ENCODE data around the gene ARHGAP29. TPM values are rescaled to one million over a fixed set of nuclear protein-coding genes. Genes with fewer than 3 reads are reported as not detected.

The ARHGAP29 gene
- polyA plus RNA-seq, 1 experiment, result 21.5 TPM

DNA sequence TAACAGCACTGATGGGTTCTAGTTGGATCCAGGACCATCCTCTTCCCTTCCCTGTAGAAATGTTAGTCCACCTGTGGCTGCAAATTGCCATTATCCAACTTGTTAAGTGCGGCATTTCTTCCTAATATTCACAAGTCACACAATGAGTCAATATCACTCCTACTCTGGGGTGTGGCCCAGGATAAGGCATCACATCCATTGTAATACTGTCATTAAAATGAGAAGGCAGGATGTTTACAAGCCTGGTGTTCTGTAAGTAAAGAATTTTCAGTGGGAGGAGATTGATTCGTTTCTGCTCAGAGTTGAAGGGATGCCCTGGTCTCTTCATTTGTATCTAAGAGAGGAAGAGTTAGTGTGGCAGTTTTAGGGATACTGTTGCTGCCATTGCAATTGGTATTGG is 18.1 kb upstream of the ARHGAP29 start:
- H3K4me3 ChIP-seq (ENCODE audit: low read depth, low read length), result no peak overlapping the region
- no peak for DNase-seq (ENCODE audit: low read depth)

DNA sequence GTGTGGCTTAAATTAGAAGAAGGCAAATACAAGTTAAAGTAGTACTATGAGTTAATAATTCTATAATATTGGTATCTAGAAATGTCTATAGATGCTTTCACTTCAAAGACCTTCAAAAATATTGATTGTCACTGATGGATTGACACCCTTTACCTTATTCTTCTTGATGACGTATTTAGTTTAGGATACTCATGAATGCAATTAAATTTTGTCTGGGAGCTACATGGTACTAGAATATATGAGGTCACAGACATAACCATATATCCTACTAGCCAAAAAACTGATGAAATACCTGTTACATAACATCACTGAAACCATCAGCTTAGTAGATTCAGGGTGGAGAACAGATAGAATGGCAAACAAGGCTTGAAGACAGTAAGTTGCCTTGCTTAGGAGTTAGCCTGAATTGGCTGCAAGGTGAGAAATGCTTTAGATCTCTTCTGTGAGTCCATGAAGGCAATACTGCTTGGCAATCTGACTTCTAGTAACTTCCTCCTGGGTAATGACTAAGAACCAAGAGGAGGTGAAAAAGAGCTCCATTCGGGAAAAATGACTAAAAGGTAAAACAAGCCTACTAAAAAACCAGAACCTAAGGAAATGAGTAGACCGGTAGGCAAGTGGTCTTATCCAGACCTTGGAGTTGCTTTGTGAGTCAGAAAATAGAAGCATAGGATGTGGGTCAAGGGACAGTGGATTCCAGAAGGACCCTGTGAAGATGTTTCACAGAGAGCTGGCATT is 16.9 kb upstream of the ARHGAP29 start:
- no peak overlapping the region for H3K4me3 ChIP-seq (ENCODE audit: low read depth, low read length)
- DNase-seq (ENCODE audit: low read depth), result no peak
- ChIA-PET CTCF (interaction anchor here (0.6 kb wide), 1 partner anchor 124 kb away, joined by 3 read pairs; no protein-coding TSS in a partner anchor), POLR2A (no interaction called here)
- TF ChIP-seq, protein P1, sequence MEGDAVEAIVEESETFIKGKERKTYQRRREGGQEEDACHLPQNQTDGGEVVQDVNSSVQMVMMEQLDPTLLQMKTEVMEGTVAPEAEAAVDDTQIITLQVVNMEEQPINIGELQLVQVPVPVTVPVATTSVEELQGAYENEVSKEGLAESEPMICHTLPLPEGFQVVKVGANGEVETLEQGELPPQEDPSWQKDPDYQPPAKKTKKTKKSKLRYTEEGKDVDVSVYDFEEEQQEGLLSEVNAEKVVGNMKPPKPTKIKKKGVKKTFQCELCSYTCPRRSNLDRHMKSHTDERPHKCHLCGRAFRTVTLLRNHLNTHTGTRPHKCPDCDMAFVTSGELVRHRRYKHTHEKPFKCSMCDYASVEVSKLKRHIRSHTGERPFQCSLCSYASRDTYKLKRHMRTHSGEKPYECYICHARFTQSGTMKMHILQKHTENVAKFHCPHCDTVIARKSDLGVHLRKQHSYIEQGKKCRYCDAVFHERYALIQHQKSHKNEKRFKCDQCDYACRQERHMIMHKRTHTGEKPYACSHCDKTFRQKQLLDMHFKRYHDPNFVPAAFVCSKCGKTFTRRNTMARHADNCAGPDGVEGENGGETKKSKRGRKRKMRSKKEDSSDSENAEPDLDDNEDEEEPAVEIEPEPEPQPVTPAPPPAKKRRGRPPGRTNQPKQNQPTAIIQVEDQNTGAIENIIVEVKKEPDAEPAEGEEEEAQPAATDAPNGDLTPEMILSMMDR (IDR thresholded peaks at IDR 0.05; ENCODE audit: insufficient read depth, low read depth, low read length), result no peak
- no peaks in the 10 kb centered on the region for H3K27me3 ChIP-seq (ENCODE audit: control insufficient read depth, insufficient read depth, low read length)
- no peaks in the 10 kb centered on the region for H3K36me3 ChIP-seq (ENCODE audit: control insufficient read depth, insufficient read depth, low read length)

More for the DNA sequence above, 18.1 kb upstream of the ARHGAP29 start:
- no peaks in the 10 kb centered on the region for H3K27me3 ChIP-seq (ENCODE audit: control insufficient read depth, insufficient read depth, low read length)
- TF ChIP-seq, protein P1 (IDR thresholded peaks at IDR 0.05; ENCODE audit: insufficient read depth, low read depth, low read length), result no peak
- ChIA-PET POLR2A (no interaction called here), CTCF (no interaction called here)
- no peaks in the 10 kb centered on the region for H3K36me3 ChIP-seq (ENCODE audit: control insufficient read depth, insufficient read depth, low read length)

DNA sequence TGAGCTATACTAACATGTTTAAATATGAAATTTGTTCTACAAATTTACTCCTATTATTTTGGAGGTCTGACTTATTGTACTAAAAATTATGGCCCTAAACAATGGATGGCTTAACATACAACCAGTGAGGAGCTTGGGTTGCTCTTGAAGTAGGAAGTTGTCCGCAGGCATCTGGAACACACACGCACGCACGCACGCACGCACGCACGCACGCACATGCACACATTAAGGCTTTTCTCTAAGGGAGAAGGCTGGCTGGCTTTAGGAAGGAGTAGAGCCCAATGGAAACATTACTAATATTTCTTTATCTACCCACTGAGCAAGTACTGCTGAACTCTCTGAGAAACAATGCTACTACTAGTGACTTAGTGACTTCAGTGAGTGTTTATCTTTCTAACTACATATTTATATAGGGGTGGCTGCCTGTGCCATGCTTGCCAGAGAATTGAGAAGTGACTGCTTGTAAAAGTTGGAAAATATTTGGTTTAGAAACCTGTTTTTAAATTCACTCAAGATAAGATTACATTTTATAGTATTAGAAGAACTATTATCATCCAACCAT is 16.2 kb upstream of the ARHGAP29 start:
- H3K27me3 ChIP-seq (ENCODE audit: control insufficient read depth, insufficient read depth, low read length), result no peaks in the 10 kb centered on the region
- POLR2A ChIA-PET, result no interaction called here
- no peaks in the 10 kb centered on the region for H3K36me3 ChIP-seq (ENCODE audit: control insufficient read depth, insufficient read depth, low read length)
- TF ChIP-seq, protein P1 (IDR thresholded peaks at IDR 0.05; ENCODE audit: insufficient read depth, low read depth, low read length), result no peak
- no peak overlapping the region for H3K4me3 ChIP-seq (ENCODE audit: low read depth, low read length)
- CTCF ChIA-PET, result no interaction called here
- DNase-seq (ENCODE audit: low read depth), result no peak

DNA sequence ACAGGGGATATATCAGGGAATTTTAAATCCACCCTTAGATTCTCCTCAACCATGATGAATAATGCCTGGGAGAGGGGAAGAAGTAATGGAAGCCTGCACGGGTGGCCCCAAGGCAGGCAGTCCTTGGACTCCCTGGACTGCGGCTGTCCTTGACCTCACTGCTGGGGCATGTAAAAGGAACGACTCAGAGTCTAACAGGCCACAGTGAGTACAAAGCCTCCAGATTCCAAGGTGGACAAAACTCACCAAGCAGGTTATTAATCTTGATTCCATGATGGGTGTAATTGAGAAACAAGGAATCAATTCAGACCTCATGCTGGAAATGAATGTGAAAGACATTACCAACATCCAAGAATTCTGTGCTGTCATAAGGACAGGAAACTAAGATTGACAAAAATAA is 13.0 kb upstream of the ARHGAP29 start:
- DNase-seq (ENCODE audit: low read depth), result no peak
- ChIA-PET CTCF (no interaction called here), POLR2A (no interaction called here)
- Histone ChIP-seq H3K4me3 (ENCODE audit: low read depth, low read length) (no peak overlapping the region), H3K36me3 (ENCODE audit: control insufficient read depth, insufficient read depth, low read length) (no peaks in the 10 kb centered on the region), H3K27me3 (ENCODE audit: control insufficient read depth, insufficient read depth, low read length) (no peaks in the 10 kb centered on the region)
- TF ChIP-seq, protein P1 (IDR thresholded peaks at IDR 0.05; ENCODE audit: insufficient read depth, low read depth, low read length), result no peak

DNA sequence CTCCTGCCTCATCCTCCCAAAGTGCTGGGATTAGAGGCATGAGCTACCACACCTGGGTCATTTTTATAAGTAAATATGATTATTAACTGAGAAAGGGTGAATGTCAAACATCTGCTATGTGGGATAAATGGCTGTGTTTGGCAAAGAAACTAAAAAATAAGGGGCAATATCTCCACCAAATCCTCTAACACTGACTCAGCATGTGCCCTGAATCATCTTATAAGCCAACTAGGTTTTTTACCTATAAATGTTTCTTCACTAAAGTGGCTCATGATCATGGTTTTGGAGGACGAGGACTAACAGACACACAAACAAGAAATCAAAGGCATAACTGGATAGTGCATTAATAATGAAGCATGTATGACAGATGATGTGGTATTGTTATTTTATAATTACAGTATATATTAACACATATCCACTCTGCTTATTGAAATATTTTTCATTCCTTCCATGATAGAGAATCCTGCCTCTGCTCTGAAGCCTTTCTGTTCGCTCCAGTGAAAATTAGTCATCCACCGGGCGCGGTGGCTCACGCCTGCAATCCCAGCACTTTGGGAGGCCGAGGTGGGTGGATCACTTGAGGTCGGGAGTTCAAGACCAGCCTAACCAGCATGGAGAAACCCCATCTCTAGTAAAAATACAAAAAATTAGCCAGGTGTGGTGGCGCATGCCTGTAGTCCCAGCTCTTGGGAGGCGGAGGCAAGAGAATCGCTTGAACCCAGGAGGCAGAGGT is 11.7 kb upstream of the ARHGAP29 start:
- Histone ChIP-seq H3K36me3 (ENCODE audit: control insufficient read depth, insufficient read depth, low read length) (no peaks in the 10 kb centered on the region), H3K4me3 (ENCODE audit: low read depth, low read length) (no peak overlapping the region), H3K27me3 (ENCODE audit: control insufficient read depth, insufficient read depth, low read length) (no peaks in the 10 kb centered on the region)
- CTCF ChIA-PET, result interaction anchor here (1.8 kb wide), 1 partner anchor 86 kb away, joined by 4 read pairs; no protein-coding TSS in a partner anchor
- POLR2A ChIA-PET, result no interaction called here
- TF ChIP-seq, protein P1 (IDR thresholded peaks at IDR 0.05; ENCODE audit: insufficient read depth, low read depth, low read length), result no peak
- DNase-seq (ENCODE audit: low read depth), result no peak
